PC-9 (cell line): ENCODE results near the gene ZDHHC6. TPM values are rescaled to one million over a fixed set of nuclear protein-coding genes. Genes with fewer than 3 reads are reported as not detected.
A peak's percentile ranks its signal among the peaks of the same experiment; 100 is the strongest.

Experiments
- BruUV-seq: library from RNA; stranded (reverse); fragments of 400-500 nt; replicated peaks from 2 replicates; lab custom pipeline; 2021; lab: Mats Ljungman, UMichigan
- CTCF ChIA-PET: fragments of 300-600 bp; sonication (Branson Sonifier 250); formaldehyde crosslinking; loops from one replicate; lab custom pipeline; 2022; ENCODE audit warnings: antibody characterized with exemption; lab: Charles Lee
- POLR2A ChIA-PET: fragments of 300-600 bp; sonication (Branson Sonifier 250); formaldehyde crosslinking; loops from one replicate; lab custom pipeline; 2022; ENCODE audit warnings: antibody characterized with exemption; ENCODE audit not compliant: unreplicated experiment; lab: Charles Lee
- DNase-seq, 2 experiments: peaks; one replicate each; pipeline versions ENCODE4 v3.0.0 to v3.0.0-alpha.2; 2015 to 2022; ENCODE audit warnings: mixed read lengths in 1 of 2
- H2AFZ ChIP-seq: fragments of 200-600 bp; sonication (generic); 2 replicates; pipeline ENCODE4 v1.8.1; 2017; ENCODE audit warnings: antibody characterized with exemption
- H3F3A ChIP-seq: fragments of 200-600 bp; sonication (generic); 2 replicates; pipeline ENCODE4 v1.8.1; 2017; ENCODE audit warnings: antibody characterized with exemption, mild to moderate bottlenecking, low read depth; ENCODE audit not compliant: insufficient read depth
- H3K27ac ChIP-seq: fragments of 200-600 bp; sonication (generic); 2 replicates; pipeline ENCODE4 v1.6.1; 2016; ENCODE audit warnings: mixed run types
- H3K27me3 ChIP-seq: fragments of 200-600 bp; sonication (generic); 2 replicates; pipeline ENCODE4 v1.6.1; 2016; ENCODE audit warnings: low read depth, mixed run types; ENCODE audit not compliant: insufficient read depth
- H3K36me3 ChIP-seq: fragments of 200-600 bp; sonication (generic); 2 replicates; pipeline ENCODE4 v1.6.1; 2016; ENCODE audit warnings: low read depth, mixed run types
- H3K4me1 ChIP-seq: fragments of 200-600 bp; sonication (generic); replicated peaks from 2 replicates; pipeline ENCODE4 v1.6.1; 2016; ENCODE audit warnings: mixed run types; ENCODE audit not compliant: insufficient read depth
- H3K4me2 ChIP-seq: fragments of 200-600 bp; sonication (generic); 2 replicates; pipeline ENCODE4 v1.6.1; 2017; ENCODE audit warnings: mixed run types
- H3K4me3 ChIP-seq: fragments of 200-600 bp; sonication (generic); 2 replicates; pipeline ENCODE4 v1.6.1; 2016; ENCODE audit warnings: mixed run types
- H3K79me2 ChIP-seq: fragments of 200-600 bp; sonication (generic); 2 replicates; pipeline ENCODE4 v1.6.1; 2017; ENCODE audit warnings: low read depth, mixed run types
- H3K9me2 ChIP-seq: fragments of 200-600 bp; sonication (generic); 2 replicates; pipeline ENCODE4 v1.8.1; 2017; ENCODE audit warnings: mild to moderate bottlenecking; ENCODE audit not compliant: insufficient read depth
- H3K9me3 ChIP-seq: fragments of 200-600 bp; sonication (generic); 2 replicates; pipeline ENCODE4 v1.8.1; 2016; ENCODE audit warnings: low read depth; ENCODE audit not compliant: insufficient read depth
- H4K20me1 ChIP-seq: fragments of 200-600 bp; sonication (generic); 2 replicates; pipeline ENCODE4 v1.8.1; 2017; ENCODE audit not compliant: insufficient read depth
- EZH2 ChIP-seq: fragments of 200-600 bp; sonication (generic); IDR thresholded peaks from 2 replicates; pipeline ENCODE4 v1.8.0; 2017; ENCODE audit warnings: antibody characterized with exemption, low read depth
- intact Hi-C: fragments of 100-400 bp; cut with micrococcal nuclease; formaldehyde crosslinking; loops from one replicate; pipeline ENCODE4 v1.10.0; 2022; ENCODE audit not compliant: unreplicated experiment
- total RNA-seq: library from RNA; stranded (reverse); gene quantifications from 2 replicates; pipeline ENCODE4 v1.2.3, GENCODE V29; 2021
- TF ChIP-seq, protein P1 (sequence below): fragments of 200-600 bp; sonication (generic); conservative IDR thresholded peaks from 2 replicates; pipeline ENCODE4 v1.6.1; 2017; ENCODE audit warnings: mixed run types, antibody characterized with exemption, mild to moderate bottlenecking, moderate library complexity

Gene ZDHHC6
- total RNA-seq, 1 experiment from 2014 or later, result 24.2 TPM

DNA sequence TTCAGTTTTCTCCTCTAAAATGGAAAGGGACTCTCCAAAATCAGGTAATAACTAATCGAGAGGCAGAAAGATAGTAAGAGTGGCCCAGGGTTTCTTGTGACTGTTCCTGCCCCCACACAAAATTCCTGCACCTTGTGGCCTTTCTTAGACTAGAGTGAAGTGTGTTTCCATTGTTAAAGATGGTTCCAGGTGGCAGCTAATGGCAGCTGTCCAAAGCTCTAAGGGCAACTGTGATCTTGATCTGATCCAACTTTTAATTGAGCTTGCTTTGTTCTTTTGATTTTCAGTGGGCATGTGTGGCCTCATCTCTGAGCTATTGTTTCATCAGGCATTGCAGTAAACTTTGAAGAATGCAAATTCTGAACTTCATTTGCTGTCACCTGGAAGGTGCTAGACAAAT, 53.4 kb downstream of the ZDHHC6 start:
- Histone ChIP-seq H3K4me1 (peaks cover 31% of the 10 kb centered on the region), H3K9me3 (no peaks in the 10 kb centered on the region), H3K4me2 (no peak overlapping the region), H3K9me2 (no peaks in the 10 kb centered on the region), H3K27ac (no peak overlapping the region), H4K20me1 (no peaks in the 10 kb centered on the region), H3K79me2 (peaks cover 34% of the 10 kb centered on the region), H2AFZ (no peak overlapping the region), H3K4me3 (no peak overlapping the region), H3K27me3 (no peaks in the 10 kb centered on the region), H3F3A (peaks cover 16% of the 10 kb centered on the region), H3K36me3 (peaks cover 9% of the 10 kb centered on the region; the same call in 1 of the 2 replicates)
- DNase-seq, result no peak
- ChIA-PET CTCF (no interaction called here), POLR2A (interaction anchor here (0.6 kb wide), 1 partner anchor 1944 kb away, joined by 3 read pairs; no protein-coding TSS in a partner anchor)
- intact Hi-C loops, result no loop called here
- BruUV-seq, result no TSS peak
- TF ChIP-seq, protein P1, sequence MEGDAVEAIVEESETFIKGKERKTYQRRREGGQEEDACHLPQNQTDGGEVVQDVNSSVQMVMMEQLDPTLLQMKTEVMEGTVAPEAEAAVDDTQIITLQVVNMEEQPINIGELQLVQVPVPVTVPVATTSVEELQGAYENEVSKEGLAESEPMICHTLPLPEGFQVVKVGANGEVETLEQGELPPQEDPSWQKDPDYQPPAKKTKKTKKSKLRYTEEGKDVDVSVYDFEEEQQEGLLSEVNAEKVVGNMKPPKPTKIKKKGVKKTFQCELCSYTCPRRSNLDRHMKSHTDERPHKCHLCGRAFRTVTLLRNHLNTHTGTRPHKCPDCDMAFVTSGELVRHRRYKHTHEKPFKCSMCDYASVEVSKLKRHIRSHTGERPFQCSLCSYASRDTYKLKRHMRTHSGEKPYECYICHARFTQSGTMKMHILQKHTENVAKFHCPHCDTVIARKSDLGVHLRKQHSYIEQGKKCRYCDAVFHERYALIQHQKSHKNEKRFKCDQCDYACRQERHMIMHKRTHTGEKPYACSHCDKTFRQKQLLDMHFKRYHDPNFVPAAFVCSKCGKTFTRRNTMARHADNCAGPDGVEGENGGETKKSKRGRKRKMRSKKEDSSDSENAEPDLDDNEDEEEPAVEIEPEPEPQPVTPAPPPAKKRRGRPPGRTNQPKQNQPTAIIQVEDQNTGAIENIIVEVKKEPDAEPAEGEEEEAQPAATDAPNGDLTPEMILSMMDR, result no peak
- TF ChIP-seq EZH2, result no peak

DNA sequence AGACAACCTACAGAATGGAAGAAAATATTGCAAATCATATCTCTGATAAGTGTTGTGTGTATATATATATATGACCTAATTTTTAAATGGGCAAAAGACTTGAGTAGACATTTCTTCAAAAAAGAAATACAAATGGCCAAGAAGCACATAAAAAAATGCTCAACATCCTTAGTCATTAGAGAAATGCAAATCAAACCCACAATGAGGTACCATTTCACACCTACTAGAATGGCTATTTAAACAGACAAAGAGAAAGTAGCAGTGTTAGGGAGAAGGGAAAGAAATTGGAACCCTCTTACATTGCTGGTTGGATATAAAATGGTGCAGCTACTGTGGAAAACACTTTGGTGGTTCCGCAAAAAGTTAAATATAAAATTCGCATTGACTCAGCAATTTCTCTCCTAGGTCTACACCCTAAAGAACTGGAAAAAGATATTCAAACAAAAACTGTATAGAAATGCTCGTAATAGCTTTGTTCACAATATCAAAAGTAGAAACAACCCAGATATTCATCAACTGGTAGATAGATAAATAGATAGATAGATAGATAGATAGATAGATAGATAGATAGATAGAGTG, 56.5 kb downstream of the ZDHHC6 start:
- H3K4me1 ChIP-seq, result peaks cover 54% of the 10 kb centered on the region
- no peaks in the 10 kb centered on the region for H4K20me1 ChIP-seq
- H3K79me2 ChIP-seq, result peaks cover 63% of the 10 kb centered on the region
- peak overlapping the region; percentile 52 for H3K4me2 ChIP-seq
- H2AFZ ChIP-seq, result no peak overlapping the region
- TF ChIP-seq, protein P1, result no peak
- TF ChIP-seq EZH2, result no peak
- H3K9me3 ChIP-seq, result no peaks in the 10 kb centered on the region
- no TSS peak for BruUV-seq
- H3K27me3 ChIP-seq, result no peaks in the 10 kb centered on the region
- intact Hi-C loops, result no loop called here
- H3F3A ChIP-seq, result peaks cover 19% of the 10 kb centered on the region
- DNase-seq, result no peak
- CTCF ChIA-PET, result no interaction called here
- peaks cover 8% of the 10 kb centered on the region; the same call in 1 of the 2 replicates for H3K36me3 ChIP-seq
- POLR2A ChIA-PET, result no interaction called here
- H3K27ac ChIP-seq, result peak overlapping the region; percentile 90
- H3K4me3 ChIP-seq, result no peak overlapping the region
- H3K9me2 ChIP-seq, result no peaks in the 10 kb centered on the region

DNA sequence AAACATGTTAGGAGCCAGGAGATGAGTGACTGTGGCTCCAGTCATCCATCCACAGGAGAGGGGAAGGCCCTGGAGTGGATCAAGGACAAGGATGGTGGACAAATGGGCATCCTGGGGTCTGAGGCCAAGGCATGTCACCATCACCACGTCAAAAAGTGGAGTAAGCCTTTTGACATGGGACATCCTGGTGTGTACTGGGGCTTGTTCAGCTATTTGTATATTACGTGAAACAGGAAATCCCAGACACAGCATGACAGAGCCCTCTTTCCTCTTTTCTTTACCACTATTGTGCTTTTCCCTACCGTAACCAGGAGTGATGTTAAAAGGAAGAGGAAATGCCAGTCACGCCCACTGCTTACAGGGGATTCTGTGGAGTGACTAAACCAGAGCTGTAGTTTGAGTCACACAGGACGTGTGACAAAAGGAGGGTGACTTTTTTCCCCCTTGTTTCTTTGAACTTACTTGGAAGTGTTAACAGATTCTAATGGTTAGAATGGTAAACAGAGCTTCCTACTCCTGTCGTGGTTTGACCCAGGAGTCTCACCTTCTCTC, 57.4 kb downstream of the ZDHHC6 start:
- Histone ChIP-seq H3K36me3 (peaks cover under 1% of the 10 kb centered on the region; the same call in 1 of the 2 replicates), H3K4me2 (peak overlapping the region; percentile 52), H3K9me3 (no peaks in the 10 kb centered on the region), H4K20me1 (no peaks in the 10 kb centered on the region), H3F3A (peaks cover 25% of the 10 kb centered on the region), H3K27ac (peak overlapping the region; percentile 90), H3K79me2 (peaks cover 72% of the 10 kb centered on the region), H3K4me3 (no peak overlapping the region), H3K4me1 (peaks cover 63% of the 10 kb centered on the region), H3K9me2 (no peaks in the 10 kb centered on the region), H2AFZ (no peak overlapping the region), H3K27me3 (no peaks in the 10 kb centered on the region)
- DNase-seq, result peak in 1 of 2 experiments; percentile 93
- ChIA-PET CTCF (interaction anchor here (0.5 to 0.6 kb wide), 3 partner anchors 14 to 736 kb away, joined by 3 read pairs; no protein-coding TSS in a partner anchor), POLR2A (interaction anchor here (0.6 kb wide), 1 partner anchor 27 kb away, joined by 3 read pairs; no protein-coding TSS in a partner anchor)
- intact Hi-C loops, result no loop called here
- TF ChIP-seq, protein P1, result no peak
- TF ChIP-seq EZH2, result no peak
- BruUV-seq, result no TSS peak
